Gastrocnemius medialis (tissue), 4 donors: ENCODE data around the gene LRP1. TPM values are rescaled to one million over a fixed set of nuclear protein-coding genes. Genes with fewer than 3 reads are reported as not detected.

Experiments
- ATAC-seq, 2 donors: fragments of 150-250 bp; one replicate each; pipeline ENCODE4 v1.9.1; 2016
- DNase-seq, 2 donors: peaks; one replicate each; pipeline ENCODE4 v3.0.0-alpha.2; 2019
- H3K27ac ChIP-seq, 4 donors: fragments of 200-600 bp; sonication (generic); 1 replicate in 1 of 4; 2 replicates in 3 of 4; pipeline ENCODE4 v1.5.1; 2016 to 2018; ENCODE audit warnings: mild to moderate bottlenecking in 2 of 4, moderate library complexity in 1 of 4
- H3K27me3 ChIP-seq, 3 donors: fragments of 200-600 bp; sonication (generic) in 2 of 3; 1 replicate in 1 of 3; 2 replicates in 2 of 3; pipeline versions ENCODE4 v1.5.1 to v1.6.0; 2016 to 2019; ENCODE audit warnings: mild to moderate bottlenecking in 1 of 3, moderate library complexity in 1 of 3
- H3K36me3 ChIP-seq, 2 donors: fragments of 200-600 bp; sonication (generic) in 1 of 2; one replicate each; pipeline ENCODE4 v1.5.1; 2017 to 2018
- H3K4me1 ChIP-seq, 2 donors: fragments of 200-600 bp; sonication (generic) in 1 of 2; one replicate each; pipeline ENCODE4 v1.5.1; 2016 to 2017; ENCODE audit warnings: mild to moderate bottlenecking in 2 of 2
- H3K4me3 ChIP-seq, 4 donors: fragments of 200-600 bp; sonication (generic) in 3 of 4; 1 replicate in 1 of 4; 2 replicates in 3 of 4; pipeline ENCODE4 v1.5.1; 2016 to 2019; ENCODE audit warnings: mild to moderate bottlenecking in 2 of 4
- H3K9me3 ChIP-seq, 3 donors: fragments of 200-600 bp; sonication (generic) in 2 of 3; 1 replicate in 1 of 3; 2 replicates in 2 of 3; pipeline ENCODE4 v1.5.1; 2016 to 2019
- CTCF ChIP-seq, 5 experiments: fragments of 450-650 bp in 3 of 5; fragments of 200-600 bp in 2 of 5; sonication (generic) in 2 of 5; IDR thresholded peaks in 4 of 5; conservative IDR thresholded peaks in 1 of 5; 1 replicate in 4 of 5; 2 replicates in 1 of 5; pipeline ENCODE4 v1.5.1; 2016 to 2019; ENCODE audit warnings: antibody characterized with exemption in 5 of 5, mild to moderate bottlenecking in 3 of 5, moderate library complexity in 3 of 5
- POLR2A ChIP-seq, 2 donors: fragments of 450-650 bp; IDR thresholded peaks; one replicate each; pipeline ENCODE4 v1.6.1; 2017; ENCODE audit warnings: antibody characterized with exemption in 2 of 2, mild to moderate bottlenecking in 2 of 2, moderate library complexity in 2 of 2
- in situ Hi-C, 4 donors: fragments of 200-750 bp; cut with MboI; loops; one replicate each; pipeline versions ENCODE4 v1.15.0 to v1.8.0; 2017; ENCODE audit warnings: low sequenced_read_pairs in 4 of 4
- intact Hi-C: fragments of 100-400 bp; cut with DNase I; formaldehyde crosslinking; loops from one replicate; pipeline ENCODE4 v1.15.1; 2023; ENCODE audit warnings: low total_unique reads
- total RNA-seq, 4 donors: library from RNA; depleted of rRNA; stranded (reverse); fragments of >200 nt; gene quantifications; one replicate each; pipeline versions ENCODE4 v1.1.0 to v1.2.3, GENCODE V29; 2016

Gene LRP1
- total RNA-seq, 4 donors from 2014 or later = 26.1 to 53.5 (median 49.8) TPM

- H3K4me3 ChIP-seq = no peak overlapping the region
- ATAC-seq = peak in 1 of 2 donors; percentile 3
- intact Hi-C loops (loop anchor here (2.0 kb wide), 2 partner anchors 21 to 211 kb away; no protein-coding TSS in a partner anchor), in situ Hi-C loops (loop anchor here in 1 of 4 donors (10.0 kb wide), 1 partner anchor 193 kb away; the partner anchor contains the start of genes INHBC and R3HDM2)
- H3K4me1 ChIP-seq = peaks cover 53 to 69% of the 10 kb centered on the region in 2 donors
- no peaks in the 10 kb centered on the region for H3K9me3 ChIP-seq
- H3K36me3 ChIP-seq = peaks cover 0 to 22% of the 10 kb centered on the region in 2 donors
- peak overlapping the region; percentile 26 to 91 (median 77) for H3K27ac ChIP-seq
- TF ChIP-seq POLR2A (IDR thresholded peaks at IDR 0.05) (no peak), CTCF (IDR thresholded peaks at IDR 0.05 in 4 of 5, conservative IDR thresholded peaks at IDR 0.05 in 1 of 5) (no peak)
- H3K27me3 ChIP-seq = peaks cover 10 to 17% (median 16%) of the 10 kb centered on the region in 3 donors
- DNase-seq = peak in 1 of 2 donors; percentile 47
Measured at GRCh38 chr12:57241402-57242310, 113.4 kb downstream of the LRP1 start.

- TF ChIP-seq CTCF (IDR thresholded peaks at IDR 0.05 in 4 of 5, conservative IDR thresholded peaks at IDR 0.05 in 1 of 5) = no peak
- no peak for TF ChIP-seq POLR2A (IDR thresholded peaks at IDR 0.05)
- intact Hi-C loops = loop anchor here (2.0 kb wide), 1 partner anchor 210 kb away; no protein-coding TSS in a partner anchor
- Histone ChIP-seq H3K27me3 (peaks cover 6 to 14% (median 9%) of the 10 kb centered on the region in 3 donors), H3K36me3 (peaks cover 0 to 25% of the 10 kb centered on the region in 2 donors), H3K4me3 (peak overlapping the region; percentile 18 to 48 (median 36)), H3K27ac (peak overlapping the region; percentile 26 to 91 (median 77)), H3K4me1 (peaks cover 56 to 74% of the 10 kb centered on the region in 2 donors), H3K9me3 (no peaks in the 10 kb centered on the region)
- in situ Hi-C loops = loop anchor here in 1 of 4 donors (10.0 kb wide), 1 partner anchor 192 kb away; the partner anchor contains the start of genes INHBC and R3HDM2
- ATAC-seq (peak; percentile 36 to 39), DNase-seq (peak in 1 of 2 donors; percentile 88)
Measured at GRCh38 chr12:57242329-57242690, 114.0 kb downstream of the LRP1 start.

GRCh38 chr12:57242691-57243454 lies 114.6 kb downstream of the LRP1 start:
- DNase-seq = peak in 1 of 2 donors; percentile 59
- intact Hi-C loops (loop anchor here (2.0 kb wide), 1 partner anchor 210 kb away; no protein-coding TSS in a partner anchor), in situ Hi-C loops (loop anchor here in 1 of 4 donors (10.0 kb wide), 1 partner anchor 192 kb away; the partner anchor contains the start of genes INHBC and R3HDM2)
- peak overlapping the region; percentile 26 to 91 (median 77) for H3K27ac ChIP-seq
- TF ChIP-seq POLR2A (IDR thresholded peaks at IDR 0.05) (no peak), CTCF (IDR thresholded peaks at IDR 0.05 in 4 of 5, conservative IDR thresholded peaks at IDR 0.05 in 1 of 5) (peak; percentile 16 to 64 (median 35))
- peak; percentile 12 to 19 for ATAC-seq
- H3K36me3 ChIP-seq = peaks cover 0 to 30% of the 10 kb centered on the region in 2 donors
- no peaks in the 10 kb centered on the region for H3K9me3 ChIP-seq
- H3K4me1 ChIP-seq = peaks cover 60 to 78% of the 10 kb centered on the region in 2 donors
- peak overlapping the region; percentile 18 to 48 (median 36) for H3K4me3 ChIP-seq
- peaks cover under 1 to 10% (median 6%) of the 10 kb centered on the region in 3 donors for H3K27me3 ChIP-seq
